Sigmoid colon (tissue), 7 donors: Measurements from ENCODE around the gene PTER. TPM values are rescaled to one million over a fixed set of nuclear protein-coding genes. Genes with fewer than 3 reads are reported as not detected.

ENCODE experiments used
- DNase-seq: peaks from one replicate; pipeline ENCODE4 v3.0.0-alpha.2; 2019
- H3K27ac ChIP-seq, 4 donors: fragments of 200-600 bp; sonication (generic); one replicate each; pipeline ENCODE4 v1.5.1; 2016 to 2019; ENCODE audit warnings: mild to moderate bottlenecking in 1 of 4
- H3K27me3 ChIP-seq, 3 donors: fragments of 200-600 bp; sonication (generic); one replicate each; pipeline ENCODE4 v1.5.1; 2019; ENCODE audit warnings: mild to moderate bottlenecking in 1 of 3
- H3K36me3 ChIP-seq, 4 donors: fragments of 200-600 bp; sonication (generic); one replicate each; pipeline ENCODE4 v1.5.1; 2016 to 2019
- H3K4me1 ChIP-seq, 4 donors: fragments of 200-600 bp; sonication (generic); one replicate each; pipeline ENCODE4 v1.5.1; 2017 to 2019
- H3K4me3 ChIP-seq, 4 donors: fragments of 200-600 bp; sonication (generic); one replicate each; pipeline ENCODE4 v1.5.1; 2017 to 2019; ENCODE audit warnings: mild to moderate bottlenecking in 2 of 4, moderate library complexity in 1 of 4
- H3K9me3 ChIP-seq, 4 donors: fragments of 200-600 bp in 3 of 4; sonication (generic) in 3 of 4; one replicate each; pipeline versions ENCODE4 v1.5.1 to v1.6.1; 2013 to 2019
- CTCF ChIP-seq, 4 experiments: fragments of 450-650 bp in 3 of 4; fragments of 200-600 bp in 1 of 4; IDR thresholded peaks; one replicate each; pipeline ENCODE4 v1.5.1; 2016 to 2019; ENCODE audit warnings: antibody characterized with exemption in 4 of 4, mild to moderate bottlenecking in 3 of 4, moderate library complexity in 2 of 4
- EP300 ChIP-seq, 4 donors: sonication (generic); formaldehyde crosslinking; IDR thresholded peaks; one replicate each; pipeline ENCODE4 v1.6.1; 2017; ENCODE audit warnings: antibody characterized with exemption in 4 of 4
- POLR2A ChIP-seq, 2 donors: fragments of 450-650 bp; IDR thresholded peaks; one replicate each; pipeline ENCODE4 v1.6.1; 2016; ENCODE audit warnings: antibody characterized with exemption in 2 of 2, mild to moderate bottlenecking in 2 of 2, moderate library complexity in 2 of 2
- POLR2AphosphoS5 ChIP-seq, 4 donors: sonication (generic); formaldehyde crosslinking; IDR thresholded peaks; one replicate each; pipeline ENCODE4 v1.6.1; 2017; ENCODE audit warnings: antibody characterized with exemption in 4 of 4
- WGBS, 2 donors: extraction: QIAGEN DNeasy Blood & Tissue Kit; methylation state at CpG; one replicate each; pipeline ENCODE4 v1.1.7; 2013; 5-methylcytosine and 5-hydroxymethylcytosine counted together
- intact Hi-C: fragments of 100-400 bp; cut with DNase I; formaldehyde crosslinking; loops from one replicate; pipeline ENCODE4 v1.15.1; 2023
- polyA plus RNA-seq, 3 donors: library from polyadenylated mRNA; stranded (reverse); fragments of 200-250 nt; gene quantifications; one replicate each; pipeline ENCODE4 v1.2.3, GENCODE V29; 2013
- total RNA-seq, 4 donors: library from RNA; depleted of rRNA; stranded (reverse); fragments of >200 nt; gene quantifications; one replicate each; pipeline ENCODE4 v1.1.0, GENCODE V29; 2016
- donor health status: healthy with polysubstance abuse.
- donor health status: Bipolar disorder and iron deficiency.
- donor health status: healthy.

PTER gene
- total and polyA plus RNA-seq, 7 donors, result 6.1 to 14.3 (median 9.0) TPM

- H3K4me1 ChIP-seq, result peaks cover 0 to 30% (median 27%) of the 10 kb centered on the region in 4 donors
Observed at GRCh38 chr10:16519250-16519907, 82.6 kb downstream of the PTER start.

GRCh38 chr10:16519908-16520861, 83.4 kb downstream of the PTER start:
- no peaks in the 10 kb centered on the region for H3K36me3 ChIP-seq
- peaks cover 0 to 30% (median 27%) of the 10 kb centered on the region in 4 donors for H3K4me1 ChIP-seq
- 3 to 11% methylated on average over 104 of the region's 104 CpGs for WGBS, 2 donors
- H3K27me3 ChIP-seq, result peaks cover 18 to 52% (median 28%) of the 10 kb centered on the region in 3 donors
- DNase-seq, result no peak
- intact Hi-C loops, result no loop called here
- H3K9me3 ChIP-seq, result no peaks in the 10 kb centered on the region
- H3K4me3 ChIP-seq, result peak overlapping the region in 3 of 4 donors; percentile 41 to 55 (median 54)
- H3K27ac ChIP-seq, result no peak overlapping the region
- TF ChIP-seq POLR2A (IDR thresholded peaks at IDR 0.05) (no peak), POLR2AphosphoS5 (IDR thresholded peaks at IDR 0.05) (no peak), CTCF (IDR thresholded peaks at IDR 0.05) (no peak), EP300 (IDR thresholded peaks at IDR 0.05) (no peak)

More at GRCh38 chr10:16519250-16519907, 82.6 kb downstream of the PTER start:
- DNase-seq, result no peak
- WGBS, 2 donors, result 42 to 72% methylated on average over 31 of the region's 31 CpGs
- H3K27ac ChIP-seq, result no peak overlapping the region
- intact Hi-C loops, result no loop called here
- peak overlapping the region in 2 of 4 donors; percentile 54 to 55 for H3K4me3 ChIP-seq
- TF ChIP-seq EP300 (IDR thresholded peaks at IDR 0.05) (no peak), POLR2A (IDR thresholded peaks at IDR 0.05) (no peak), POLR2AphosphoS5 (IDR thresholded peaks at IDR 0.05) (no peak), CTCF (IDR thresholded peaks at IDR 0.05) (no peak)
- no peaks in the 10 kb centered on the region for H3K36me3 ChIP-seq
- H3K27me3 ChIP-seq, result peaks cover 18 to 52% (median 28%) of the 10 kb centered on the region in 3 donors
- H3K9me3 ChIP-seq, result no peaks in the 10 kb centered on the region

GRCh38 chr10:16520900-16521299, 84.1 kb downstream of the PTER start:
- WGBS, 2 donors, result 0 to 1% methylated on average over 39 of the region's 39 CpGs
- Histone ChIP-seq H3K27ac (no peak overlapping the region), H3K4me3 (peak overlapping the region in 3 of 4 donors; percentile 41 to 55 (median 54)), H3K36me3 (no peaks in the 10 kb centered on the region), H3K9me3 (no peaks in the 10 kb centered on the region), H3K4me1 (peaks cover 0 to 30% (median 27%) of the 10 kb centered on the region in 4 donors), H3K27me3 (peaks cover 18 to 52% (median 28%) of the 10 kb centered on the region in 3 donors)
- TF ChIP-seq CTCF (IDR thresholded peaks at IDR 0.05) (no peak), POLR2AphosphoS5 (IDR thresholded peaks at IDR 0.05) (no peak), EP300 (IDR thresholded peaks at IDR 0.05) (no peak), POLR2A (IDR thresholded peaks at IDR 0.05) (no peak)
- DNase-seq, result no peak
- intact Hi-C loops, result no loop called here

- intact Hi-C loops, result no loop called here
- no peak for DNase-seq
- no peak within 1 kb of the TSS for H3K27ac ChIP-seq
- H3K27me3 ChIP-seq, result peaks cover 18 to 52% (median 28%) of the 10 kb centered on the region in 3 donors
- peak within 1 kb of the TSS; percentile 4 to 55 (median 48) for H3K4me3 ChIP-seq
- no peak for TF ChIP-seq POLR2A (IDR thresholded peaks at IDR 0.05)
- H3K9me3 ChIP-seq, result no peaks in the 10 kb centered on the region
- no peaks in the 10 kb centered on the region for H3K36me3 ChIP-seq
- H3K4me1 ChIP-seq, result peaks cover 0 to 30% (median 27%) of the 10 kb centered on the region in 4 donors
- WGBS, 2 donors, result 1% methylated on average over 68 of the region's 68 CpGs
Observed at GRCh38 chr10:16521311-16522016, 84.7 kb downstream of the PTER start, which contains the start of gene C1QL3. C1QL3 (minus strand) TSS chr10:16521879; CDS start chr10:16521065, 814 bp downstream.
